Esophagus squamous epithelium (tissue), 5 donors: Measurements from ENCODE around the gene RCCD1. TPM values are rescaled to one million over a fixed set of nuclear protein-coding genes. Genes with fewer than 3 reads are reported as not detected.
A peak's percentile ranks its signal among the peaks of the same experiment; 100 is the strongest.

Experiments used
- DNase-seq: peaks from one replicate; lab custom pipeline; 2025; lab: John Stamatoyannopoulos, UW
- H3K27ac ChIP-seq, 4 donors: fragments of 200-600 bp; sonication (generic); one replicate each; pipeline ENCODE4 v1.5.1; 2016 to 2019; ENCODE audit warnings: mild to moderate bottlenecking in 1 of 4
- H3K27me3 ChIP-seq, 4 donors: fragments of 200-600 bp; sonication (generic); 1 replicate in 3 of 4; 2 replicates in 1 of 4; pipeline versions ENCODE4 v1.5.1 to v1.6.0; 2017 to 2021; ENCODE audit warnings: antibody characterized with exemption in 1 of 4
- H3K36me3 ChIP-seq, 3 donors: fragments of 200-600 bp; sonication (generic); one replicate each; pipeline ENCODE4 v1.5.1; 2016 to 2019
- H3K4me1 ChIP-seq, 3 donors: fragments of 200-600 bp; sonication (generic); one replicate each; pipeline ENCODE4 v1.5.1; 2017 to 2019
- H3K4me3 ChIP-seq, 4 donors: fragments of 200-600 bp; sonication (generic); 1 replicate in 3 of 4; 2 replicates in 1 of 4; pipeline ENCODE4 v1.5.1; 2016 to 2019; ENCODE audit warnings: mild to moderate bottlenecking in 2 of 4, moderate library complexity in 1 of 4
- H3K9me3 ChIP-seq, 3 donors: fragments of 200-600 bp; sonication (generic); one replicate each; pipeline ENCODE4 v1.5.1; 2016 to 2019
- CTCF ChIP-seq, 6 experiments: fragments of 450-650 bp in 4 of 6; fragments of 200-600 bp in 2 of 6; sonication (generic) in 2 of 6; IDR thresholded peaks; one replicate each; pipeline ENCODE4 v1.5.1; 2016 to 2019; ENCODE audit warnings: antibody characterized with exemption in 6 of 6, mild to moderate bottlenecking in 4 of 6, moderate library complexity in 4 of 6
- POLR2A ChIP-seq, 4 donors: fragments of 450-650 bp; IDR thresholded peaks; one replicate each; pipeline ENCODE4 v1.6.1; 2017; ENCODE audit warnings: antibody characterized with exemption in 4 of 4, mild to moderate bottlenecking in 4 of 4, moderate library complexity in 3 of 4
- WGBS, 2 donors: methylation state at CpG; one replicate each; pipeline ENCODE4 v1.1.5; 2018; 5-methylcytosine and 5-hydroxymethylcytosine counted together
- intact Hi-C: fragments of 100-400 bp; cut with DNase I; formaldehyde crosslinking; loops from one replicate; pipeline ENCODE4 v1.15.0; 2022
- total RNA-seq, 4 donors: library from RNA; depleted of rRNA; stranded (reverse); fragments of >200 nt; gene quantifications; one replicate each; pipeline ENCODE4 v1.1.0, GENCODE V29; 2016
- donor health status: DM: yes; HTN: yes; CAD: no.

RCCD1 gene
- total RNA-seq, 4 donors from 2014 or later: 8.7 to 12.6 (median 9.8) TPM

DNA sequence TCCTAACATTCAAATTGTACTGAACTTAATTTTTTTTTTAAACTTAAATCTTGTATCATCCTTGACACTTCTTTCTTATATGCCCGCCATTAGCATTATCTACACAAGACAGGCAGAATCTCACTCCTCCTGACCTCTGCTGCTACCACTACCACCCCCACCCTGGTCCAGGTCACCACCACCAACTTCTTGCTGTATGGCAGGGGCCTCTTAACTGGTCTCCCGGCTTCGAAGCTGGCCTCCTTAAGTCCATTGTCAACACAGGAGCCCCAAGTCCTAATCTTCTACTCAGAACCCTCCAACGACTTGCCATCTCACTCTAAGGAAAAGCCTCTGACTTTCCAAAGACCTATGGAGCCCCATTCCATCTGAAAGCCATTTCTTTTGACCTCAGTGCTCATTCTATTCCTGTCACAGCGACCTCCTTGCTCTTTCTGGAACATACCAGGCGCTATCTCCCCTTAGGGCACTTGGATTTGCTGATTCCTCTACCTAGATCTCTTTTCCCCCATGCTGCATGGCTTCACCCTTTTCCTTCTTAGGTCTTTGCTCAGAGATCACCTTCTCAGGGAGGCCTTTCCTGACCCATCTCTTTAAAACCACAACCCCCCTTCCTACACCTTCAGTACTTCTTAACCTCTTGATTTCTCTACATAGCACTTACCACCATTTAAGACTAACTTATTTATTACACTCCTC lies 37.1 kb downstream of the RCCD1 start:
- peaks cover 0 to 50% (median 5%) of the 10 kb centered on the region in 3 donors for H3K4me1 ChIP-seq
- H3K27ac ChIP-seq: peak overlapping the region in 1 of 4 donors; percentile 16
- TF ChIP-seq POLR2A (IDR thresholded peaks at IDR 0.05) (no peak), CTCF (IDR thresholded peaks at IDR 0.05) (no peak)
- intact Hi-C loops: no loop called here
- no peaks in the 10 kb centered on the region for H3K36me3 ChIP-seq
- H3K27me3 ChIP-seq: no peaks in the 10 kb centered on the region
- no peaks in the 10 kb centered on the region for H3K9me3 ChIP-seq
- 81 to 87% methylated on average over 6 of the region's 6 CpGs for WGBS, 2 donors
- no peak for DNase-seq
- H3K4me3 ChIP-seq: no peak overlapping the region

DNA sequence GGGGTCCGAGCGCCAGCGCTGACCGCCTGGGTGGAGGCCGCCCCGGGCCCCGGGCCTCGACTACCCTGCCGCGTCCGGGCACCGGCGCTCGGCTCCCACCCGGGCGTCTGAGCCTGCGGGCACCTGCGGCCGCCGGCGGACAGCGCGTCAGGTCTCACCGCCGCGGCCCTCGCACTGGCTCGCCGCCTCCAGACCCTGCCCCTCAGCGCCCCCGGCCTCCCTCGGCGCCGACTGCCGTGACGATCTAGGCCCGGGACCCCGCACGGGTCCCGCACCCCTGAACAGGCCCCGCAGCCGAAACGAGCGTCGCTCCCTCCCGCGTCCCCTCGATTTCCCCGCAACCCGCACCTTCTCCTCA lies 39.4 kb downstream of the RCCD1 start:
- Histone ChIP-seq H3K36me3 (peaks cover 0 to 21% (median 8%) of the 10 kb centered on the region in 3 donors), H3K9me3 (no peaks in the 10 kb centered on the region), H3K4me1 (peaks cover 0 to 30% (median 0%) of the 10 kb centered on the region in 3 donors), H3K27me3 (no peaks in the 10 kb centered on the region), H3K4me3 (peak overlapping the region; percentile 72 to 100 (median 81)), H3K27ac (peak overlapping the region; percentile 90 to 98 (median 97))
- TF ChIP-seq POLR2A (IDR thresholded peaks at IDR 0.05) (no peak), CTCF (IDR thresholded peaks at IDR 0.05) (no peak)
- intact Hi-C loops: no loop called here
- DNase-seq: no peak
- 0 to 2% methylated on average over 20 to 30 of the region's 50 CpGs for WGBS, 2 donors

GRCh38 chr15:90994417-90995311 lies 40.0 kb downstream of the RCCD1 start, which contains the start of gene PRC1:
TSS of gene PRC1 (minus strand) at chr15:90994535. CDS start at chr15:90994417, 118 bp downstream.
- DNase-seq: peak; percentile 90

DNA sequence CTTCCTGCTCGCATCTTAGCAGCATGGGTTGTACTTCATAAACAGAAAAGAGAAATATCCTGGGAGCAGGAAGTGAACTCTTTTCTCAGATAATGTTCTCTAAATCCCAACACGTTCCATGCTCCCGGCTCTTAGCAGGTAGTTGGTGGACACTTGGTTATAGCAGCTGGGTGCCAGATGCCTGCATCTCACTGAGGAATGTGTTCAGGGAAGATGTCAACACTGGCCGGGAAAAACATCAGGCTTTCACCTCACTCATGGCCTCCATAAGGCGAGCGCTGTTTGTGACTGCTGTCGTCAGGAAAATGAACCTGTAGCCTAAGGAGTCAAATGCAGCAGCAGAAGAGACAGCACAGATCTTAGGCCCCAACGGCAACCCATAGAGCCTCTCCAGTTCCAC lies 44.1 kb downstream of the RCCD1 start:
- WGBS, 2 donors: 88 to 92% methylated on average over 8 of the region's 8 CpGs
- intact Hi-C loops: no loop called here
- no peak for DNase-seq
- H3K4me3 ChIP-seq: no peak overlapping the region
- TF ChIP-seq CTCF (IDR thresholded peaks at IDR 0.05) (no peak), POLR2A (IDR thresholded peaks at IDR 0.05) (no peak)
- peaks cover 10 to 68% (median 28%) of the 10 kb centered on the region in 3 donors for H3K36me3 ChIP-seq
- no peaks in the 10 kb centered on the region for H3K9me3 ChIP-seq
- no peak overlapping the region for H3K27ac ChIP-seq
- H3K4me1 ChIP-seq: peaks cover 0 to 16% (median 0%) of the 10 kb centered on the region in 3 donors
- H3K27me3 ChIP-seq: no peaks in the 10 kb centered on the region

More at GRCh38 chr15:90994417-90995311, 40.0 kb downstream of the RCCD1 start, which contains the start of gene PRC1:
- Histone ChIP-seq H3K4me1 (peaks cover 0 to 30% (median 0%) of the 10 kb centered on the region in 3 donors), H3K27ac (peak within 1 kb of the TSS; percentile 90 to 98 (median 97)), H3K27me3 (no peaks in the 10 kb centered on the region), H3K4me3 (peak within 1 kb of the TSS; percentile 72 to 100 (median 81)), H3K36me3 (peaks cover 0 to 28% (median 14%) of the 10 kb centered on the region in 3 donors), H3K9me3 (no peaks in the 10 kb centered on the region)
- WGBS, 2 donors: 0 to 1% methylated on average over 11 to 51 of the region's 75 CpGs
- peak in 1 of 6 experiments; percentile 10 for TF ChIP-seq CTCF (IDR thresholded peaks at IDR 0.05)
- peak in 2 of 4 donors; percentile 74 to 78 for TF ChIP-seq POLR2A (IDR thresholded peaks at IDR 0.05)
- intact Hi-C loops: no loop called here
